Activated naive CD8-positive, alpha-beta T cell treated with anti-CD3 and anti-CD28 coated beads, Interleukin-2, amount 50 U/mL, for 24 hours (primary cell): ENCODE measurements around the gene SPACA4.

Experiments
- ATAC-seq: fragments of 150-1000 bp; cut with Tn5 transposase; one replicate; pipeline ENCODE4 v1.10.0; 2021
- DNase-seq: peaks from one replicate; pipeline ENCODE4 v3.0.0; 2021
- H3K27ac Mint-ChIP-seq: one replicate; pipeline ENCODE4 v1.8.0; 2021; ENCODE audit warnings: mild to moderate bottlenecking, mixed read lengths
- H3K27me3 Mint-ChIP-seq: one replicate; pipeline ENCODE4 v1.8.0; 2021; ENCODE audit warnings: mixed read lengths
- H3K36me3 Mint-ChIP-seq: one replicate; pipeline ENCODE4 v1.8.0; 2021; ENCODE audit warnings: low read depth, mixed read lengths
- H3K4me1 Mint-ChIP-seq: one replicate; pipeline ENCODE4 v1.8.0; 2021; ENCODE audit warnings: mixed read lengths
- H3K4me3 Mint-ChIP-seq: one replicate; pipeline ENCODE4 v1.8.0; 2021; ENCODE audit warnings: mild to moderate bottlenecking, moderate library complexity, mixed read lengths
- H3K9me3 Mint-ChIP-seq: one replicate; pipeline ENCODE4 v1.8.0; 2021; ENCODE audit warnings: mixed read lengths

The SPACA4 gene

GRCh38 chr19:48587387-48587786, 19.2 kb upstream of the SPACA4 start:
- H3K4me1 Mint-ChIP-seq, result peaks cover 11% of the 10 kb centered on the region
- no peaks in the 10 kb centered on the region for H3K9me3 Mint-ChIP-seq
- ATAC-seq, result no peak
- H3K27me3 Mint-ChIP-seq, result peaks cover 11% of the 10 kb centered on the region
- no peak overlapping the region for H3K27ac Mint-ChIP-seq
- no peak overlapping the region for H3K4me3 Mint-ChIP-seq
- no peak for DNase-seq
- no peaks in the 10 kb centered on the region for H3K36me3 Mint-ChIP-seq

- Mint-ChIP-seq H3K4me3 (peak overlapping the region; percentile 53), H3K27ac (peak overlapping the region; percentile 75), H3K9me3 (no peaks in the 10 kb centered on the region), H3K4me1 (peaks cover 11% of the 10 kb centered on the region), H3K27me3 (peaks cover 11% of the 10 kb centered on the region), H3K36me3 (no peaks in the 10 kb centered on the region)
- DNase-seq (peak; percentile 94), ATAC-seq (peak; percentile 83)
These were observed 17.7 kb upstream of the SPACA4 start for GRCh38 chr19:48588670-48589401.

GRCh38 chr19:48591021-48591420, 15.5 kb upstream of the SPACA4 start:
- Mint-ChIP-seq H3K4me1 (peaks cover 10% of the 10 kb centered on the region), H3K27ac (no peak overlapping the region), H3K36me3 (no peaks in the 10 kb centered on the region), H3K4me3 (no peak overlapping the region), H3K9me3 (no peaks in the 10 kb centered on the region), H3K27me3 (peaks cover 5% of the 10 kb centered on the region)
- DNase-seq (no peak), ATAC-seq (no peak)

DNA sequence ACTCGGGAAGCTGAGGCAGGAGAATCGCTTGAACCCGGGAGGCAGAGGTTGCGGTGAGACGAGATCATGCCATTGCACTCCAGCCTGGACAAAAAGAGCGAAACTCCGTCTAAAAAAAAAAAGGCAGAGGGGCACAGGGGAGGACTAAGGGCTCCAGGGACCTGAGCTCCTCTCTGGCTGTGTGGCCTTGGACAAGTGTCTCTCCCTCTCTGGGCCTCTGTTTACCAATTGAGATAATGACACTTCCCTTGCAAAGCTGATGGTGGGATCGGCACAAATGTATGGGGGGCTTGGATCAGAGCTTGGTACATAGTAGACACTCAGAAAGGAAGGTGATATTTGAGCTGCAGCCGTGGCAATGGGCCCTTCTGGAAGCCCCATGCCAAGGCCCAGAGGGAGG, 11.4 kb upstream of the SPACA4 start:
- Mint-ChIP-seq H3K36me3 (no peaks in the 10 kb centered on the region), H3K4me3 (peak overlapping the region; percentile 12), H3K27me3 (no peaks in the 10 kb centered on the region), H3K27ac (no peak overlapping the region), H3K9me3 (no peaks in the 10 kb centered on the region), H3K4me1 (peaks cover 2% of the 10 kb centered on the region)
- no peak for ATAC-seq
- DNase-seq, result no peak

DNA sequence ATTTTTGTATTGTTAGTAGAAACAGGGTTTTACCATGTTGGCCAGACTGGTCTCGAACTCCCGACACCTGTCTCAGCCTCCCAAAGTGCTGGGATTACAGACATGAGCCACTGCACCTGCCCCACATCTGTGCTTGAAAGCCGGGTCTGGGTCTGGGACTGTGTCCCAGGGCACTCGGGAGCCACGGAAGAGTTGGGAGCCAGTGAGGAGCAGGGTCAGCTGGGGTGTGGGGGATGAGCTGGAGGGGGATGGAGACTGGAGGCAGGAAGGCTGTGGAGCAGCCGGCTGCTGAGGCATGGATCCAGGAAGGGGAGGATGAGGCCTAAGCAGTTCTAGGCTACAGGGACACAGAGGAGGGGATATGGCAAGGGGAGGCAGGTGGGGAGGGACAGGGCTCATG, 10.7 kb upstream of the SPACA4 start:
- Mint-ChIP-seq H3K36me3 (no peaks in the 10 kb centered on the region), H3K9me3 (no peaks in the 10 kb centered on the region), H3K4me1 (peaks cover 2% of the 10 kb centered on the region), H3K4me3 (no peak overlapping the region), H3K27me3 (no peaks in the 10 kb centered on the region), H3K27ac (no peak overlapping the region)
- DNase-seq, result no peak
- no peak for ATAC-seq

DNA sequence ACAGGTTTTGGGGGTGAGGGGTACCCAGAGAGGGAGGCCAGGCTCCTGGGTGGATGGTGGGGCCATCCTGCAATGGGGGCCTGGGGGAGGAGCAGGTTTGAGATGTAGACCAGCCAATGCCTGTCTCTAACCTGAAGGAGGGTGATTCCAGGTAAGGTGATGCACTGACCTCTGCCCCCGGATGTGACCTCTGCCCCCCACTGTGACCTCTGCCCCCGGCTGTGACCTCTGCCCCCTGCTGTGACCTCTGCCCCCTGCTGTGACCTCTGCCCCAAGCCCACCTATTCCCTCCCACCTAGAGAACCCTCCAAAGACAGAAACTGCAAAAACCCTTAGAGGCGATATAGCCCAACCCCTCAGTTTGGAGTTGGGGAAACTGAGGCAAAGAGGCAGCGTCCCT, 10.3 kb upstream of the SPACA4 start:
- Mint-ChIP-seq H3K36me3 (no peaks in the 10 kb centered on the region), H3K27ac (peak overlapping the region; percentile 71), H3K4me3 (peak overlapping the region; percentile 62), H3K4me1 (peaks cover 2% of the 10 kb centered on the region), H3K27me3 (no peaks in the 10 kb centered on the region), H3K9me3 (no peaks in the 10 kb centered on the region)
- DNase-seq, result no peak
- ATAC-seq, result no peak

GRCh38 chr19:48596679-48597465, 9.7 kb upstream of the SPACA4 start:
- Mint-ChIP-seq H3K27ac (peak overlapping the region; percentile 71), H3K36me3 (no peaks in the 10 kb centered on the region), H3K4me3 (peak overlapping the region; percentile 62), H3K9me3 (no peaks in the 10 kb centered on the region), H3K27me3 (no peaks in the 10 kb centered on the region), H3K4me1 (no peaks in the 10 kb centered on the region)
- DNase-seq, result peak; percentile 22
- peak; percentile 44 for ATAC-seq

- Mint-ChIP-seq H3K27me3 (no peaks in the 10 kb centered on the region), H3K27ac (no peak overlapping the region), H3K4me1 (no peaks in the 10 kb centered on the region), H3K36me3 (no peaks in the 10 kb centered on the region), H3K9me3 (no peaks in the 10 kb centered on the region), H3K4me3 (no peak overlapping the region)
- ATAC-seq (no peak), DNase-seq (no peak)
These were observed 7.4 kb upstream of the SPACA4 start for GRCh38 chr19:48598996-48599700.

DNA sequence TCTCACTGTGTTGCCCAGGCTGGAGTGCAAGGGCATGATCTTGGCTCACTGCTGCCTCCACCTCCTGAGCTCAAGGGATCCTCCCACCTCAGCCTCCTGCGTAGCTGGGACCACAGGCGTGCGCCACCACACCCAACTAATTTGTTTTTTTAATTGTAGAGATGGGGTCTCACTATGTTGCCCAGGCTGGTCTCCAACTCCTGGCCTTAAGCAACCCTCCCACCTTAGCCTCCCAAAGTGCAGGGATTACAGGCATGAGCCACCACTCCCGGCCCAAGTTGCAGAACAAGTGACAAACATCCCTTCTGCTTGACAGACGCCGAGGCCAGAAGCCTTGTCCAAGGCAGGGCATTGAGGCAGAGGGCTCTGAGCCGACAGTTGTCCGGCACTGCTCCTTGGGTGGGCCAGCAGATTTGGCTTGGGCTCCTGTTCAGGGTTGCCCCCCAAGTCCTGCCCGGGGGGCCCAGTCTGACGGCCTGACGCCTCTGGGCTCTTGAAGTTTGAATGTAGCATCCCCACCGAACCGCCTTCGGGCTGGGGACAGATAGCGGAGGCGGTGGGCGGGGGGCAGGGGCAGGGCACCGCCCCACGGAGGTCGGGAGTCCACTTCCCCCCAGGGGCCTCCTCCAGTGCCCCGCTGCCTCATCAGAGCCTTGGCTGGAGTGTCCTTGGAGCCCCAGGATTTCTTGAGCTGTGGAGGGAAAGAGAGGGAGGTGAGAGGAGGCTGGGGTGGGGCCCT, 5.7 kb upstream of the SPACA4 start:
- Mint-ChIP-seq H3K4me1 (no peaks in the 10 kb centered on the region), H3K4me3 (no peak overlapping the region), H3K9me3 (no peaks in the 10 kb centered on the region), H3K27ac (no peak overlapping the region), H3K36me3 (no peaks in the 10 kb centered on the region), H3K27me3 (no peaks in the 10 kb centered on the region)
- ATAC-seq (no peak), DNase-seq (no peak)

DNA sequence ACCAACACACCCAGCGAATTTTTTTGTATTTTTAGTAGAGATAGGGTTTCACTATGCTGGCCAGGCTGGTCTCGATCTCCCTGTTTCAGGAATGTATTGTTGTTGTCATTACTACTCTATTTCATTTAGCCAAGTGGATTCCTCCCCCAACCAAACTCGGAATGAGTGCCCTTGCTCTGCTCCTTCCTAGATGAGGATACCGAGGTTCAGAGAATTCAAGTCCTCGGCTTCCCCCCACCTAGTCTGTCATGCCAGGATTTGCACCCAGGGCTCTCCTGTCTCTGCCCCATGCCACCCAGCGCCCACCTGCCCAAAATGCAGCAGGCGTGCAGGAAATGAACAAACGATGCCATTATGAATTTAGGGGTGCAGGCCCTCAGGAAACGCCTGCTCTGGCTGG, 3.5 kb upstream of the SPACA4 start:
- Mint-ChIP-seq H3K9me3 (no peaks in the 10 kb centered on the region), H3K4me1 (no peaks in the 10 kb centered on the region), H3K27me3 (no peaks in the 10 kb centered on the region), H3K27ac (no peak overlapping the region), H3K4me3 (no peak overlapping the region), H3K36me3 (no peaks in the 10 kb centered on the region)
- DNase-seq (no peak), ATAC-seq (no peak)

DNA sequence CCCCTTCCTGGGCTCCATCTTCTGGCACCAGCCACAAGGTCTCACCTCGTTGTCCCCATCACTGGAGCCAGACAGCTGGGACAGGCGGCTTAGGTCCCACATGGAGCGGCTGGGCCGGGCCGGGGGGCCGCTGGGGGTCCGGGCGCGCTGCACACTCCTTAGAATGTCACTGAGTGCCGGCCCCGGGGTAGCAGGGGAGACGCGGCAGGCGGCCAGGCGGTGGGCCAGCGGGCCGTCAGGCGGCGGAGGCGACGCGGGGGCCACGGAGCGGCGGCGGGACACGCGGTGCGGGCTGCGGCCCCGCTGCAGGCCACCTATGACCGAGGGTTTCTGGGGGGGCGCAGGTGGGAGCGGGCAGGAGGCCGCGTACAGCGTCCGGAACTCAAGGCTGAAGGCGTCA, 3.1 kb upstream of the SPACA4 start:
- no peaks in the 10 kb centered on the region for H3K9me3 Mint-ChIP-seq
- DNase-seq, result no peak
- H3K4me3 Mint-ChIP-seq, result no peak overlapping the region
- H3K36me3 Mint-ChIP-seq, result no peaks in the 10 kb centered on the region
- H3K27me3 Mint-ChIP-seq, result no peaks in the 10 kb centered on the region
- H3K27ac Mint-ChIP-seq, result no peak overlapping the region
- no peak for ATAC-seq
- H3K4me1 Mint-ChIP-seq, result no peaks in the 10 kb centered on the region

GRCh38 chr19:48603850-48604249, 2.7 kb upstream of the SPACA4 start:
- no peaks in the 10 kb centered on the region for H3K27me3 Mint-ChIP-seq
- no peak overlapping the region for H3K27ac Mint-ChIP-seq
- no peak for ATAC-seq
- H3K9me3 Mint-ChIP-seq, result no peaks in the 10 kb centered on the region
- peaks cover under 1% of the 10 kb centered on the region for H3K4me1 Mint-ChIP-seq
- H3K36me3 Mint-ChIP-seq, result no peaks in the 10 kb centered on the region
- H3K4me3 Mint-ChIP-seq, result no peak overlapping the region
- DNase-seq, result no peak

- Mint-ChIP-seq H3K27ac (no peak overlapping the region), H3K36me3 (no peaks in the 10 kb centered on the region), H3K27me3 (no peaks in the 10 kb centered on the region), H3K9me3 (no peaks in the 10 kb centered on the region), H3K4me3 (no peak overlapping the region), H3K4me1 (peaks cover 2% of the 10 kb centered on the region)
- no peak for DNase-seq
- no peak for ATAC-seq
These were observed 815 bp downstream of the SPACA4 start for GRCh38 chr19:48607359-48607755.

GRCh38 chr19:48608798-48609263, 2.3 kb downstream of the SPACA4 start:
- Mint-ChIP-seq H3K36me3 (peaks cover 3% of the 10 kb centered on the region), H3K27ac (no peak overlapping the region), H3K4me3 (no peak overlapping the region), H3K4me1 (peaks cover 2% of the 10 kb centered on the region), H3K27me3 (no peaks in the 10 kb centered on the region), H3K9me3 (no peaks in the 10 kb centered on the region)
- no peak for DNase-seq
- ATAC-seq, result peak; percentile 64
